Measurements from ENCODE around the gene CMSS1. TPM values are rescaled to one million over a fixed set of nuclear protein-coding genes. Genes with fewer than 3 reads are reported as not detected.

The CMSS1 gene
- 48.1 and 62.9 TPM in 2 replicates for polyA plus RNA-seq (2011; rRNA removed)
- polyA plus RNA-seq (2012; cell fraction: cytosol; rRNA removed) = 11.5 and 13.7 TPM in 2 replicates
- 3.6 and 9.7 TPM in 2 replicates for polyA plus RNA-seq (2012; cell fraction: nucleus; rRNA removed)
- 61.1 to 66.6 TPM (median 64.7 TPM) in 3 replicates for polyA plus RNA-seq (2017; fragmentation: RNase III; extraction: RNeasy Plus Mini Kit Qiagen cat#74134 plus additional on column Dnase treatment)
- polyA minus RNA-seq (2011; rRNA and poly(A)+ RNA removed) = 9.8 and 12.1 TPM in 2 replicates

DNA sequence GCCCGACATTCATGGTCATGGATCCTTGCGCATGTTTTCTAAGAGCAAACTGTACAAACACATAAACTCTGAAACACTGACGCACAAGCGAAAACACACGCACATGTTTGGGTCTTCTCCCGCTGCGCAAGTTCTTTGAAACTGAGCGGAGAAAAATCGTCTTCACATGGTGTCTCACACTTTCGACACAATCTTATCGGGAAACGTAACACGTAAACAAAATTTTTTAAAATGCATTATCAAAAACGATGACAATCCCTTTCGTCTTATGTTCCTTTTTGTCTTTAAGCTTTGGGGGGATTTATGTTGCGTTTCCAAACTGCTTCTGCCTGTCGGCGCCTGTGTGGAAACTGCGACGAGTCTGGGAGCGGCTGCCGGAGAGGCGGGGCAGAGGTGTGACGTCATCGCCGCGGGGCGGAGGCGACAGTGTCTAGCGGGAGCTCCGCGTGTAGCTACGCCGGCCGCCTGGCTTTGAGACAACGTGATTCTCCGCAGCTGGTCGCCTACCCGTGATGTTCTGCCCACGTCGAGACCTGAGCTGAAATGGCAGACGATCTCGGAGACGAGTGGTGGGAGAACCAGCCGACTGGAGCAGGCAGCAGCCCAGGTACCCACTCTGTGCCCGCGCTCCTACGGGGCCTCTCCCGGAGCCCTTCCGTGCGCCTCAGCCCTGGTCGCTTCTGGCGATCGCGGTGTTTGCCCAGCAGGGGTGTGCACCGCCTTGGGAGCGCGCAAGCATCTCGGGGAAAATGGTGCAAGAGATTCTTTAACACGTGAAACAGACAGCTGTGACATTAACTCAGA lies at the start of gene CMSS1:
CMSS1 (plus strand) TSS at position 426 of the 804 bp plus-strand sequence.
- FAIRE-seq (no peak), ATAC-seq (peak; percentile 96 to 98), DNase-seq (ENCODE audit: low read depth in 1 of 2, low spot score in 1 of 2) (peak; percentile 78 to 94)
- Histone ChIP-seq H3K4me3 (peak within 1 kb of the TSS; percentile 62), H3K9me3 (peaks cover 2% of the 10 kb centered on the region; the same call in 1 of the 3 replicates), H3K27ac (peak within 1 kb of the TSS; percentile 78 to 88), H3K4me2 (peak within 1 kb of the TSS; percentile 71), H3K4me1 (peaks cover 6% of the 10 kb centered on the region; the same call in 2 of the 3 replicates)
- CTCF ChIA-PET = interaction anchor here (1.2 to 2.4 kb wide), 4 partner anchors 9 to 16 kb away, joined by 3 to 12 read pairs (median 6); no protein-coding TSS in a partner anchor
- WGBS (ENCODE audit: missing lambda C conversion rate) = 2% methylated on average over 60 of the region's 60 CpGs
- POLR2A ChIA-PET = interaction anchor here (0.6 to 1.8 kb wide), 6 partner anchors 10 to 843 kb away, joined by 3 to 12 read pairs (median 4); partner anchors contain the start of gene TBC1D23
- TF ChIP-seq FOSB (CRISPR knock-in tag; IDR thresholded peaks at IDR 0.05) (no peak), TP53 (CRISPR knock-in tag; IDR thresholded peaks at IDR 0.05) (no peak), NPAS2 (CRISPR knock-in tag; IDR thresholded peaks at IDR 0.05; ENCODE audit: borderline replicate concordance) (no peak), KDM1A (IDR thresholded peaks at IDR 0.05; ENCODE audit: low read depth) (no peak), EHF (CRISPR knock-in tag; IDR thresholded peaks at IDR 0.05) (no peak; the same call in 1 of the 2 replicates), ZC3H11A (IDR thresholded peaks at IDR 0.05) (no peak), CHD4 (IDR thresholded peaks at IDR 0.05; ENCODE audit: borderline replicate concordance) (no peak), RARB (CRISPR knock-in tag; IDR thresholded peaks at IDR 0.05) (no peak), HEYL (CRISPR knock-in tag; IDR thresholded peaks at IDR 0.05) (no peak), SREBF2 (IDR thresholded peaks at IDR 0.05) (no peak), EHMT2 (IDR thresholded peaks at IDR 0.05; ENCODE audit: low read depth) (no peak), CBX8 (IDR thresholded peaks at IDR 0.05) (no peak), HOXB13 (CRISPR knock-in tag; IDR thresholded peaks at IDR 0.05; ENCODE audit: low read depth) (peak; percentile 66; the same call in 1 of the 2 replicates), RFX5 (IDR thresholded peaks at IDR 0.05) (peak; percentile 56; the same call in 1 of the 2 replicates), NFE2L2 (conservative IDR thresholded peaks at IDR 0.05; ENCODE audit: low read length) (no peak), CHD2 (IDR thresholded peaks at IDR 0.05; ENCODE audit: low read length, partially characterized antibody) (no peak), PHF8 (IDR thresholded peaks at IDR 0.05; ENCODE audit: borderline replicate concordance, low read depth) (peak; percentile 72; the same call in 1 of the 2 replicates), ZNF302 (CRISPR knock-in tag; IDR thresholded peaks at IDR 0.05) (no peak), MYC (IDR thresholded peaks at IDR 0.05; ENCODE audit: borderline replicate concordance, low read length) (peak; percentile 89; the same call in 1 of the 2 replicates), RNF2 (IDR thresholded peaks at IDR 0.05; ENCODE audit: borderline replicate concordance, low read depth) (no peak; the same call in 1 of the 2 replicates), HDAC2 (IDR thresholded peaks at IDR 0.05) (no peak), ZSCAN20 (CRISPR knock-in tag; IDR thresholded peaks at IDR 0.05) (no peak), JUN (IDR thresholded peaks at IDR 0.05) (peak in 1 of 2 experiments; percentile 81; a peak in 4 of 5 replicates), MAZ (IDR thresholded peaks at IDR 0.05; ENCODE audit: borderline replicate concordance, low read depth, low read length) (no peak)
- TF ChIP-seq, protein P1, sequence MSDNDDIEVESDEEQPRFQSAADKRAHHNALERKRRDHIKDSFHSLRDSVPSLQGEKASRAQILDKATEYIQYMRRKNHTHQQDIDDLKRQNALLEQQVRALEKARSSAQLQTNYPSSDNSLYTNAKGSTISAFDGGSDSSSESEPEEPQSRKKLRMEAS (IDR thresholded peaks at IDR 0.05) = peak; percentile 98
- TF ChIP-seq, protein P2, sequence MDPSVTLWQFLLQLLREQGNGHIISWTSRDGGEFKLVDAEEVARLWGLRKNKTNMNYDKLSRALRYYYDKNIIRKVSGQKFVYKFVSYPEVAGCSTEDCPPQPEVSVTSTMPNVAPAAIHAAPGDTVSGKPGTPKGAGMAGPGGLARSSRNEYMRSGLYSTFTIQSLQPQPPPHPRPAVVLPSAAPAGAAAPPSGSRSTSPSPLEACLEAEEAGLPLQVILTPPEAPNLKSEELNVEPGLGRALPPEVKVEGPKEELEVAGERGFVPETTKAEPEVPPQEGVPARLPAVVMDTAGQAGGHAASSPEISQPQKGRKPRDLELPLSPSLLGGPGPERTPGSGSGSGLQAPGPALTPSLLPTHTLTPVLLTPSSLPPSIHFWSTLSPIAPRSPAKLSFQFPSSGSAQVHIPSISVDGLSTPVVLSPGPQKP (IDR thresholded peaks at IDR 0.05; ENCODE audit: low read depth, low read length) = no peak
- TF ChIP-seq, protein P3, sequence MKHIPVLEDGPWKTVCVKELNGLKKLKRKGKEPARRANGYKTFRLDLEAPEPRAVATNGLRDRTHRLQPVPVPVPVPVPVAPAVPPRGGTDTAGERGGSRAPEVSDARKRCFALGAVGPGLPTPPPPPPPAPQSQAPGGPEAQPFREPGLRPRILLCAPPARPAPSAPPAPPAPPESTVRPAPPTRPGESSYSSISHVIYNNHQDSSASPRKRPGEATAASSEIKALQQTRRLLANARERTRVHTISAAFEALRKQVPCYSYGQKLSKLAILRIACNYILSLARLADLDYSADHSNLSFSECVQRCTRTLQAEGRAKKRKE (CRISPR knock-in tag; IDR thresholded peaks at IDR 0.05; ENCODE audit: low read depth) = no peak
- TF ChIP-seq, protein P4, sequence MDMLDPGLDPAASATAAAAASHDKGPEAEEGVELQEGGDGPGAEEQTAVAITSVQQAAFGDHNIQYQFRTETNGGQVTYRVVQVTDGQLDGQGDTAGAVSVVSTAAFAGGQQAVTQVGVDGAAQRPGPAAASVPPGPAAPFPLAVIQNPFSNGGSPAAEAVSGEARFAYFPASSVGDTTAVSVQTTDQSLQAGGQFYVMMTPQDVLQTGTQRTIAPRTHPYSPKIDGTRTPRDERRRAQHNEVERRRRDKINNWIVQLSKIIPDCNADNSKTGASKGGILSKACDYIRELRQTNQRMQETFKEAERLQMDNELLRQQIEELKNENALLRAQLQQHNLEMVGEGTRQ (IDR thresholded peaks at IDR 0.05) = no peak; the same call in 1 of the 2 replicates
- TF ChIP-seq, protein P5, sequence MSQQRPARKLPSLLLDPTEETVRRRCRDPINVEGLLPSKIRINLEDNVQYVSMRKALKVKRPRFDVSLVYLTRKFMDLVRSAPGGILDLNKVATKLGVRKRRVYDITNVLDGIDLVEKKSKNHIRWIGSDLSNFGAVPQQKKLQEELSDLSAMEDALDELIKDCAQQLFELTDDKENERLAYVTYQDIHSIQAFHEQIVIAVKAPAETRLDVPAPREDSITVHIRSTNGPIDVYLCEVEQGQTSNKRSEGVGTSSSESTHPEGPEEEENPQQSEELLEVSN (IDR thresholded peaks at IDR 0.05; ENCODE audit: borderline replicate concordance, low read depth) = peak; percentile 96
- TF ChIP-seq, protein P6, sequence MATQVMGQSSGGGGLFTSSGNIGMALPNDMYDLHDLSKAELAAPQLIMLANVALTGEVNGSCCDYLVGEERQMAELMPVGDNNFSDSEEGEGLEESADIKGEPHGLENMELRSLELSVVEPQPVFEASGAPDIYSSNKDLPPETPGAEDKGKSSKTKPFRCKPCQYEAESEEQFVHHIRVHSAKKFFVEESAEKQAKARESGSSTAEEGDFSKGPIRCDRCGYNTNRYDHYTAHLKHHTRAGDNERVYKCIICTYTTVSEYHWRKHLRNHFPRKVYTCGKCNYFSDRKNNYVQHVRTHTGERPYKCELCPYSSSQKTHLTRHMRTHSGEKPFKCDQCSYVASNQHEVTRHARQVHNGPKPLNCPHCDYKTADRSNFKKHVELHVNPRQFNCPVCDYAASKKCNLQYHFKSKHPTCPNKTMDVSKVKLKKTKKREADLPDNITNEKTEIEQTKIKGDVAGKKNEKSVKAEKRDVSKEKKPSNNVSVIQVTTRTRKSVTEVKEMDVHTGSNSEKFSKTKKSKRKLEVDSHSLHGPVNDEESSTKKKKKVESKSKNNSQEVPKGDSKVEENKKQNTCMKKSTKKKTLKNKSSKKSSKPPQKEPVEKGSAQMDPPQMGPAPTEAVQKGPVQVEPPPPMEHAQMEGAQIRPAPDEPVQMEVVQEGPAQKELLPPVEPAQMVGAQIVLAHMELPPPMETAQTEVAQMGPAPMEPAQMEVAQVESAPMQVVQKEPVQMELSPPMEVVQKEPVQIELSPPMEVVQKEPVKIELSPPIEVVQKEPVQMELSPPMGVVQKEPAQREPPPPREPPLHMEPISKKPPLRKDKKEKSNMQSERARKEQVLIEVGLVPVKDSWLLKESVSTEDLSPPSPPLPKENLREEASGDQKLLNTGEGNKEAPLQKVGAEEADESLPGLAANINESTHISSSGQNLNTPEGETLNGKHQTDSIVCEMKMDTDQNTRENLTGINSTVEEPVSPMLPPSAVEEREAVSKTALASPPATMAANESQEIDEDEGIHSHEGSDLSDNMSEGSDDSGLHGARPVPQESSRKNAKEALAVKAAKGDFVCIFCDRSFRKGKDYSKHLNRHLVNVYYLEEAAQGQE (IDR thresholded peaks at IDR 0.05) = no peak

All from A549 (cell line).